ENCODE measurements around the gene MYCN. TPM values are rescaled to one million over a fixed set of nuclear protein-coding genes. Genes with fewer than 3 reads are reported as not detected.

The MYCN gene
- polyA plus RNA-seq, 1 of the 3 experiments (the other 2 are of a cell fraction) = 0.03 TPM

Small RNA genes within 50 kb of the gene (small RNA-seq; reads per million reads assigned to genes)
- gene RF01210 (0 reads per million in 7 experiments), gene RN7SL104P (0 reads per million in 7 experiments)
